Right ventricle myocardium superior (tissue), 1 donor: Measurements from ENCODE around the gene HSPB6. TPM values are rescaled to one million over a fixed set of nuclear protein-coding genes. Genes with fewer than 3 reads are reported as not detected.
A peak's percentile ranks its signal among the peaks of the same experiment; 100 is the strongest.
"Not testable (repeated sequence)": the region's sequence is repeated elsewhere in the genome, so short reads cannot be mapped to it uniquely, and the experiment has no call there.

Source experiments
- ATAC-seq: fragments of 200-7000 bp; cut with Tn5 transposase; one replicate; pipeline ENCODE4 v1.9.1; 2020; ENCODE audit warnings: mild to moderate bottlenecking; ENCODE audit not compliant: poor library complexity
- DNase-seq: peaks from one replicate; pipeline ENCODE4 v3.0.0-alpha.2; 2020
- intact Hi-C: fragments of 100-400 bp; cut with DNase I; formaldehyde crosslinking; loops from one replicate; pipeline ENCODE4 v1.11.2; 2022
- total RNA-seq: library from RNA; stranded (reverse); fragmentation: NEBNext Ultra II Directional; extraction: Animal tissue kit (Norgen Biotek cat#: 25700); gene quantifications from one replicate; pipeline ENCODE4 v1.2.1, GENCODE V29; 2021
- donor health status: DM: no; HTN: yes; CAD: no; lungs with severe emphysema.

Gene HSPB6
- total RNA-seq, 1 donor from 2014 or later, result 570 TPM

- ATAC-seq (no peak), DNase-seq (no peak)
- intact Hi-C loops, result no loop called here
Observed at GRCh38 chr19:35738021-35738886, 18.6 kb downstream of the HSPB6 start.

DNA sequence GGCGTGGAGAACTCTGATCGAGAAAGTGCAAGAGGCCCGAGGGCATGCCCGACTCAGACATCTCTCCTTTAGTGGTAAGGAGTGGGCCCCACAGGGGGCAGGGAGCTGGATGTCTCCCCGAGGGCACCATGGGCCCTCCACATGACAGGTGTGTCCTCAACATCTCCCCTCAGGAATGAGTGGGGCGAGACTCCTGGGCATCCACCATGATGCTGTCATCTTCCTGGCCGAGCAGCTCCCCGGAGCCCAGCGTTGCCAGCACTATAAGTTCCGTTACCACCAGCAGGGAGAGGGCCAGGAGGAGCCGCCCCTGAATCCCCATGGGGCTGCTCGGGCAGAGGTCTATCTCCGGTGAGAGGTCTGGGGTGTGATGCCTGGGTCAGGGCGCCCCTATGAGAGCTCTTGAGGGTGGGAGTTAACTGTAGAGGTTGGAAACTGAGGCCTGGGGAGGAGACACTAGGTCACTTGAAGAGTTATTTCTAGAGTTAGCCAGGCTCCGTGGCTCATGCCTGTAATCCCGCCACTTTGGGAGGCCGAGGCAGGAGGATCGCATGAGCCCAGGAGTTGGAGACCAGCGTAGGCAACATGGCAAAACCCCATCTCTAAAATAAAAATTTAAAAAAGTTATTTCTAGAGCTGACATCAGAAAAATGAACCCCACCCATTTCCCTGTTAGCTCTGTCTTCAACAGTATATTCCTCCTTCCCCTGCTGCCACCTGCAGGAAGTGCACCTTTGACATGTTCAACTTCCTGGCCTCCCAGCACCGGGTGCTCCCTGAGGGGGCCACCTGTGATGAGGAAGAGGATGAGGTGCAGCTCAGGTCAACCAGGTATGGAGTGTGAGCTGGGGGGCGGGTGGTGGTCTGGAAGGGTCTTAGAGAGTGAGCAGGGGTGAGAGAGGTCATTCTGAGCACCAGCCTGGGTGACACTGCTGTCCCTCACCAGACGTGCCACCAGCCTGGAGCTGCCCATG, 19.6 kb downstream of the HSPB6 start:
- DNase-seq (no peak), ATAC-seq (no peak)
- intact Hi-C loops, result no loop called here

DNA sequence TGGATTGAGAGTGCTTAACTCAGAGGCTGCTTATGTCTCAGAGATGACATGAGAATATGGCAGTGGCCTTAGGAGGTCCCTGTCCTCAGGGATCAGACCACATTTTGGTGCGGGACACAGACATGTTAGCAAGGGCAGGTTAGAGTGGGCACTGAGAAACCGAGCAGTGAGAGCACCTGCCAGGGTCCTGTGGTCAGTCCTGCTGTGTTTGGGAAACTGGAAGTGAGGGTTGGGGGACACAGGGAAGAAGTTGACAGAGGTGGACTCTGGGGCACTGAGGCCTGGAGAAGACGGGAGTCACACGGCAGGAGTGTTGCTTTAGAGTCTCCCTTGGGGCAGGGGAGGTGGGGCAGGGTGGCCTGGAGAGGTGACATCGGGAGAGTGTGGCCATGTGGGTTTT, 21.9 kb downstream of the HSPB6 start:
- ATAC-seq, result no peak
- DNase-seq, result no peak
- intact Hi-C loops, result no loop called here

- ATAC-seq, result no peak
- DNase-seq, result no peak
- intact Hi-C loops, result no loop called here
Observed at GRCh38 chr19:35734273-35734672, 22.6 kb downstream of the HSPB6 start.

- DNase-seq (no peak), ATAC-seq (no peak)
- intact Hi-C loops, result no loop called here
Observed at GRCh38 chr19:35733180-35734125, 23.4 kb downstream of the HSPB6 start.

DNA sequence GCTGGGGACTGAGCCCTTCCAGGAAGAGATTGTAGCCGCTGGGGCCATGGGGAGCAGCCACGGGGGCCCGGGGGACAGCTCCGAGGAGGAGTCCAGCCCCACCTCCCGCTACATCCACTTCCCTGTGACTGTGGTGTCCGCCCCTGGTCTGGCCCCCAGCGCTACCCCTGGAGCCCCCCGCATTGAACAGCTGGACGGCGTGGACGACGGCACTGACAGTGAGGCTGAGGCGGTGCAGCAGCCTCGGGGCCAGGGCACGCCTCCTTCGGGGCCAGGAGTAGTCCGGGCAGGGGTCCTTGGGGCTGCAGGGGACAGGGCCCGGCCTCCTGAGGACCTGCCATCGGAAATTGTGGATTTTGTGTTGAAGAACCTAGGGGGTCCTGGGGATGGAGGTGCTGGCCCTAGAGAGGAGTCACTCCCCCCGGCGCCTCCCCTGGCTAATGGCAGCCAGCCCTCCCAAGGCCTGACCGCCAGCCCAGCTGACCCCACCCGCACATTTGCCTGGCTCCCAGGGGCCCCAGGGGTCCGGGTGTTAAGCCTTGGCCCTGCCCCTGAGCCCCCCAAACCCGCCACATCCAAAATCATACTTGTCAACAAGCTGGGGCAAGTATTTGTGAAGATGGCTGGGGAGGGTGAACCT, 24.2 kb downstream of the HSPB6 start:
- DNase-seq (no peak), ATAC-seq (no peak)
- intact Hi-C loops, result no loop called here

- ATAC-seq (no peak), DNase-seq (no peak)
- intact Hi-C loops, result no loop called here
Observed at GRCh38 chr19:35731779-35732405, 24.9 kb downstream of the HSPB6 start.

- ATAC-seq, result no peak
- no peak for DNase-seq
- intact Hi-C loops, result no loop called here
Observed at GRCh38 chr19:35731353-35731752, 25.5 kb downstream of the HSPB6 start.

DNA sequence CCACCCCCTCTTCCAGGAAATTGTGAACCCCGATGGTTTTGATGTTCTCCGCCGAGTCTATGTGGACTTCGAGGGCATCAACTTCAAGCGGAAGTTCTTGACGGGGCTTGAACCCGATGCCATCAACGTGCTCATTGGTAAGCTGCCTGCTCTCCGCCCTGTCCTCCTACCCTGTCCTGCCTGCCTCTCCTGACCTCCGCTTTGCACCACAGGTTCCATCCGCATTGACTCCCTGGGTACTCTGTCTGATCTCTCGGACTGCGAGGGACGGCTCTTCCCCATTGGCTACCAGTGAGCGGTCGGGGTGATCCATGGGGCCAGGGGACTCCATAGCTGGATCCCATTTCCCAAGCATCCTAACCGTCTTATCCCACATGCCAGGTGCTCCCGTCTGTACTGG, 26.5 kb downstream of the HSPB6 start:
- intact Hi-C loops, result no loop called here
- DNase-seq, result no peak
- no peak for ATAC-seq

- no peak for DNase-seq
- ATAC-seq, result no peak
- intact Hi-C loops, result no loop called here
Observed at GRCh38 chr19:35729763-35730162, 27.1 kb downstream of the HSPB6 start.

- DNase-seq (no peak), ATAC-seq (no peak)
- intact Hi-C loops, result no loop called here
Observed at GRCh38 chr19:35729021-35729420, 27.8 kb downstream of the HSPB6 start.

DNA sequence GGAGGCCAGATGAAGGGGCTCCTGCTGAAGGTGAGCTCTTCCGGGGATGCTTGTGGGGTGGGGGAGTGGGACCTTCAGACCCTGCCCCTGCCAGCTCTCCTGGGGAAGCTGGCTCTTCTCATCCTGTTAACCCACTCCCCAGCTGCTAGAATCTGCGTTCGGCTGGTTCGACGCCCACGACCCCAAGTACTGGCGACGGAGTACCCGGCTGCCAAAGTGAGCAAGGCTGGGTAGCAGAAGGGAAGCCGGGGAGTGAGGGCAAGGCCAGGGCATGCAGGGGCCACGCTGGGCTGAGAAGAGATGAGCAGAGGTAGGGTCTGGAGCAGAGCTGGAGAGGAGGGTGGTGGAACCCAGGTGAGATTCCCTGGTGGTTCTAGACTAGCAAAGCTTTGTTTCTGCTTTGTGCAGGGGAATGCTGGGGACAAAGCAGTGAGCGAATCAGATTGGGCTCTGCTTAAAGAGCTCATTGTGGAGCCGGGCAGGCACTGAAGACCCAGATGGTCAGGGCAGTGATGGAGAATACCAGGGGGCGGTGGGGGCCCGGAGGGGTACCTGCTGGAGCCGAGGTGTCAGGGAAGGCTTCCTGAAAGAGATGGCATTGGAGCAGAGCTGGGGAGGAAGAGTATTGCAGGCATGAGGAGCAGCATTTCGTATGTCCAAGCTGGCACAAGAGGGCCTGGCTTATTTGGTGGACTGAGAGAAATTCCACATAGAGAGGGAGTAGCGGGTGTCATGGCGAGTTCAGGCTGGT, 28.7 kb downstream of the HSPB6 start:
- DNase-seq (no peak), ATAC-seq (no peak)
- intact Hi-C loops, result no loop called here

GRCh38 chr19:35727053-35727955, 29.5 kb downstream of the HSPB6 start:
- DNase-seq, result peak; percentile 36
- ATAC-seq, result no peak
- intact Hi-C loops, result no loop called here

GRCh38 chr19:35725216-35725861, 31.5 kb downstream of the HSPB6 start:
- intact Hi-C loops, result no loop called here
- ATAC-seq (no peak), DNase-seq (no peak)

DNA sequence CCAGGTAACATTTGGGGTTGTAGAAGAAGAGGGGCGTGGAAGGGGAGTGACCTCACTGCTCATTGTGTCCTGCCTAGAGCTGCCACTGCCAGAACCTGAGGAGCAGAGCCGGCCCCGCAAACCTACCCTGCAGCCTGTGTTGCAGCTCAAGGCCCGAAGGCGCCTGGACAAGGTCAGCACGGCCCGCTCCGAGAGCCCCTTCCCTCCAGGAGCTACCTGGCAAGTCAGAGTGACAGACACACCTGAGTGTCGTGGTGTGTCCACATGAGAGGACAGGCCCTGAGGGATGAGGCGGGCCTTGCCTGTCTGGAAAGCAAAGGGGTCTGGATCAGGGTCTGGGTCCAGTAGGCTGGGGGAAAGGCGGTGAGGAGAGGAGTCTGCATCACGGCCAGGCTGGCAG, 32.3 kb downstream of the HSPB6 start:
- ATAC-seq (no peak), DNase-seq (no peak)
- intact Hi-C loops, result no loop called here

DNA sequence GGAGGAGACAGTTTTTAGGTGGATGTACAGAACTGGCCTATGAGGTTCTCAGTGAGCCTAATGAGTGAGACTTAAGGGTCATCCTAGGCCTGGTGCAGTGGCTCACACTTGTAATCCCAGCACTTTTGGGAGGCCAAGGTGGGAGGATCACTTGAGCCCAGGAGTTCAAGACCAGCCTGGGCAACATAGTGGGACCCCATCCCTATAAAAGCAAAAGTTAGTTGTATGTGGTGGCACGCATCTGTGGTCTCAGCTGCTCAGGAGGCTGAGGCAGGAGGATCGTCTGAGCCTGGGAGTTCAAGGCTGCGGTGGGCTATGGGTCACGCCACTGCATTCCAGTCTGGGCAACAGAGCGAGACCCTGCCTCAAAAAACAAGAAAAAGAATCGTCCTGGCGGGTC, 32.7 kb downstream of the HSPB6 start:
- ATAC-seq, DNase-seq, intact Hi-C loops: not testable (repeated sequence)
